ENCODE data around the gene SCN1B.
"Not testable (repeated sequence)": the region's sequence is repeated elsewhere in the genome, so short reads cannot be mapped to it uniquely, and the experiment has no call there.

GRCh38 chr19:35007427-35007826, 22.8 kb upstream of the SCN1B start:
- not testable (repeated sequence) for TF ChIP-seq POLR2A (IDR thresholded peaks at IDR 0.05; ENCODE audit: low read depth, low read length); PBX3 (IDR thresholded peaks at IDR 0.05; ENCODE audit: insufficient replicate concordance, low read depth, low read length); CTCF (IDR thresholded peaks at IDR 0.05 in 2 of 3, conservative IDR thresholded peaks at IDR 0.05 in 1 of 3; ENCODE audit: control insufficient read depth in 2 of 3, extremely low read depth in 1 of 3, insufficient read depth in 1 of 3, low read depth in 3 of 3, low read length in 3 of 3); RAD21 (IDR thresholded peaks at IDR 0.05; ENCODE audit: insufficient read depth, low read depth, low read length); RELA (IDR thresholded peaks at IDR 0.05; ENCODE audit: borderline replicate concordance, partially characterized antibody)
